Hematopoietic multipotent progenitor cell treated with erythropoietin and hydrocortisone succinate and interleukin-3 and kit ligand, for 8 days (in vitro differentiated cells): ENCODE measurements around the gene FAM53A.
A peak's percentile ranks its signal among the peaks of the same experiment; 100 is the strongest.
"Not testable (repeated sequence)": the region's sequence is repeated elsewhere in the genome, so short reads cannot be mapped to it uniquely, and the experiment has no call there.

Experiments
- DNase-seq: peaks from one replicate; pipeline ENCODE4 v3.0.0-alpha.2; 2015

The FAM53A gene

DNA sequence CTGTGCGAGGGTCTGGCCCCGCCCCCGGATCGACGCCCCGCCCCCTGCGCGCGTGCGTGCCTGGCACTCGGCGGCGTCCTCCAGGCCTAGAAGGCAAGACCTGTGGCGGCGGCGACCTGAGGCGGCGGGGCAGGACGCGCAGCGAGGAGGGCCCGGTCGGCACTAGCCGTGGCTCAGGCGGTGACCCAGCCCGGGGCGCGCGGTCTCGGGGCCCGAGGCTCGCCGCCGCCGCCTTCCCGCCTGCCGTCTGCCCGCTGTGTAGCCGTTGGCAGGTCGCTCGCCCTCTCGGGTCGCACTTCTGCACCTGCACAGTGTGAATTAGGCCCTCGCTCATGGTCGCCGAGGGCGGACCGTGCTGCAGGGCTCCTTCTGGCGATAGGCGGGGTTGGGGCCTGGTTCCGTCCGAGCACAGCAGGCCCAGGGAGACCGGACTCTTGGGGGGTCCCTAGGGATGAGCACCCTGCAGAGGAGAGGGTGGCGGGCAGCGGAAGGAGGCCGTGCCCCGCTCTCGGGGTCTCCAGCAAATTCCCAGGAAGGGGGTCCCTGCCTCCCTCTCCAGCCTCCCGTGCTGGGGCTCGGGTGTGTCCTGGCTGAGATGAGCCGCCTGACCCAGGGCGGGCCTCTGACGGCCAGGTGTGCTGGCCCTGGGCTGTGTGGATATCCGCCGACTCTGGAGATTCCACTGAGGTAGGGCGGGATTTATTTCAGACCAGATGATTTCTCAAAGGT is 557 bp upstream of the FAM53A start:
- no peak for DNase-seq

DNA sequence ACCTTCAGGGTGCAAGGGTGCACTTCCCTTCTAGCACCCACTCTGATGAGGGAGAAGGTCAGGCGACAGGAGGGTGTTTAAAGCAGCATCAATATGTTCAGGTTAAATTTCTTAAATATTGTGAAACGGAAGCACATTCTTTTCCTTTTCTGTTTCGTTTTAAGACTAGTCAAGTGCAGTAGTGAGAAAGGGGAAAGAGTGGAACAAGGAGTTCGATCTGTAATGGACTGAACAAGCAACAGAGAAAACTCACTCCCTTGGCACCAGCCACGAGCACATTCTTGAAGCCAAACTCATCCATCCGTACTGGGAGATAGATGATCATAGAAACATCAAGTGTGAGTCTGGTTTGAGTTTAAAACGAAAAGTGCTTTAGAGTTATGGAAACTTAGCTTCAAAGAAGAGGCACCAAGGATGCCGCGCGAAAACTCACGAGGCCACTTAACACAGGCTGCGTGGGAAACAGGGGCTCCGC is 815 bp downstream of the FAM53A start:
- peak; percentile 46 for DNase-seq

DNA sequence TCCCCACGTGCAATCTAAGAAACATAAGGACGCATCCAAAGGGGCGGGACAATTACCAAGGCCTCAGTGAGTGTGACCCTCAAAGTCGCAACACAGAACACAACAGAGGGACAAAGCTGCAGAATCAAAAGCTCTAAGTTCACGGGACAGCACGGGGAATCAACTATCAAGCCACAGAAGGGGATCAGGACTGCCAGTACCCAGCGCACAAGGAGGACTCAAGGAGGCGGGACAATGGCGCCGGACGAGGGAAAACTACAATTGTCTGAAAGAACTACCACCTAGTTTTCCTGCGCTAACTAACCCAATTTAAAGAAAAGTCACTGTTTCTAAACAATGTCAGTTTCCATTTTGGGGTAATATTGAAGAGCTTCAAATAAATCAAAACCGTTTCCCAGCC is 1.3 kb downstream of the FAM53A start:
- DNase-seq: no peak

DNA sequence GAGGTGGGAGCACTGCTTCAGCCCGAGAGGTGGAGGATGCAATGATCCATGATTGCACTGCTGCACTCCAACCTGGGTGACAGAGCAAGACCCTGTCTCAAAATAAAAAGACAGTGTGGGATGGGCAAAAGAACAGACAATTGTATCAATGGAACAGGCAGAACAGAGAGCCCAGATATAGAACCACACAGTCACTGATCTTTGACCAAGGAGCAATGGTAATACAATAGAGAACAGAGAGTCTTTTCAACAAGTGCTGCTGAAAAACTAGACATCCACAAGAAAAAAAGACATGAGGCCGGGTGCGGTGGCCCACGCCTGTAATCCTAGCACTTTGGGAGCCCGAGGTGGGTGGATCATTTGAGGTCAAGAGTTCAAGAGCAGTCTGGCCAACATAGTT is 5.9 kb downstream of the FAM53A start:
- DNase-seq: no peak

DNA sequence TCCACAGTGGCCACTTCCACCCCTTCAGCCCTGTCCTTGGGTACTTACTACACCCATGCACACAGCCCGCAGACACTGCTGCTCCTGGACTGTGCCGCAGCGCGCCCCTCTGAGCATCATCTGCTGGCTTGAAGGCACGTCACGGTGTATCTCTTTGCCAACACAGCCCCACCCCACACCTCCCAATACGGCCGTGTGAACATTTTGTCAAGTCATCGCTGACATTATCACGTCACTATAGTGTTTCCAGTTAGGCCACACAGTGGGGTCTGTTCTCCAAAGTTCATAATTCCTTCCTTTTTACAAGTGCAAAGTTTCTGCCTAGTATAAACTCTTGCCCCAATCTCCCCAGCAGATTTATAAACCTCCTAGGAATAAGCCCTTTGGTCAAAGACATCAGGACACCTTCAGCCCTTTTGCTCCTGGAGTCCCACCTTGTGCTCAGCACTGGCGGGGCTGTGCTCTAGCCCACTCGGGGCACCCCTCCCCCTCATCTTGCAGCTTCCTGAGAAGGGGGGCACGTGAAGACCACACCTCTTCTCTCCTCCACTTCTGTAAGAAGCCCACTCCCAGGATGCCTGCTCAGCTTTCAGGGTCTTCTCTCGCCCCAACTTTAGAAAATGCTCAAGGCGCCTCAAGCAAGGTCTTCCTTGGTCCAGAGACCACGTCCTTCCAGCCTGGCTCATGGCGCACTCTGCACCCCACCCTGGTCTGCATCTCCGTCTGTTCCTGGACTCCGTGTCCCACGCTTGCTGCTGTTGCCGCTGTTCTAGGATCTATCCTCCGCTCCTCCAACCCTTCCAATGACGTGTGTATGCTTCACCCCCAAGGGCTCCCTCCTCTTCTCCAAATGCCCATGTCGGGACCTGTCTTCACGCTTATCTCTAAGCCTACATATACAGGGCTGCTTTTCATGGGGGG is 7.2 kb downstream of the FAM53A start:
- DNase-seq: peak; percentile 84

DNA sequence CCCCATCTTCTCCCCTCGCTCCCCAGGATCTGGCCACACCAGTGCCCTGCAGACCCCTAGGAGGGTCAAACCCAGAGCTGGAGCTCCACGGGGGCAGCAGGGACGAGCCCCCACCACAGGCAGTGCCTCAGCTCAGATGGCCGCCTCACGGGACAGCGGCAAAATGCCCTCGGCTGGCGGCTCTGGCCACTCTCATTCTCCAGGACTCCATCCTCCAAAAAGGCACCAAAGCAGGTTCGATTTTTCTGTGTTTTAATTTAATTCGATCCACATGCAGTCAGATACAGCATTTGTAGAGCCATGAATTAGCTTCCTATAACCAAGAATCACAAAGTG is 8.3 kb downstream of the FAM53A start:
- no peak for DNase-seq

DNA sequence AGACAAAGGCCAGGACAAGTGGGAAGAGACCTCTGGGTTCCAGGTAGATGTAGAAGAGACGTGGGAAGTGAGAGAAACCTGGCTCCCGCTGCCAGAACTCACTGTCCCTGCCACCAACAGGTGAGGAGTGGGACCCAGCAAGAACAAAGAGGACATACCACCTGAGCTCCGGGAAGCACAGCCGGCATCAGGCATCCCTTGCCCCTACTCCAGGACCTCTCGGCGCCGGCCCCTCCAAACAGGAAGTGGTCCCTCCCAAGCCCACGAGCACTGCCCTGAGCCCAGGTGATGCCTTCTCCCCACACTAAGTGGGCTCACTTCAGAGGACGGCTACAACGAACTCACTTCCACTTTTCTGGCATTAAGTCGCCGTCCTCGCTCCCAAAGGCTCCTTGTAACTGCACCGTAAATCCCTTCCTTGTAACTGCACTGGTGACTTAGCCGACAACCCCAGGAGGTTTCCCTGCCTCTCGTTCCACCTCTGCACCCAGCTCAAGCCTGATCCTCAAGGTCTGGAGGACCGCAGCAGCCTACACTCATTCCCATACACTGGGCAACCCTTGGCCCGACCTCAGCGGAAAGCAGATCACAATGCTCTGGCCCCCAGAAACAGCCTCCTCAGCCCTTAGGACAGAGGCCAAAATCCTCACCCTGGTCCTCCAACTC is 8.8 kb downstream of the FAM53A start:
- DNase-seq: no peak

DNA sequence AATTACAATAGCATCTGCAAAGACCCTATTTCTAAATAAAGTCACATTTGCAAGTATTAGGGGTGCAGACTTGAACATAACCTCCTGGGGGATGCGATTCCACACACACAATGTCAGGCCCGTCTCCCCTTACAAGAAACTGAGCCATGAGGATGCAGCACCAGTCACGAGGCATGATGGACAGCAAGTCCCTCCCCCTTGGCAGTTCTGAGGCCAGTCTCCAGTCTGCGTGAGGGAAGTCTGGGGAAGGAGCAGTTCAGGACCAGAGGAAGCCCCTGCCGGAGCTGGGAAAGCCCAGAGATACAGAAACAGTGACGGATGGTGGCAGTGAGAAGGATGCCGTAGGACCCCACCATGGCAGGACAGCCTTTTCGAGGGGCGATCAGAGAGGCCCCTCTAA is 9.4 kb downstream of the FAM53A start:
- no peak for DNase-seq

DNA sequence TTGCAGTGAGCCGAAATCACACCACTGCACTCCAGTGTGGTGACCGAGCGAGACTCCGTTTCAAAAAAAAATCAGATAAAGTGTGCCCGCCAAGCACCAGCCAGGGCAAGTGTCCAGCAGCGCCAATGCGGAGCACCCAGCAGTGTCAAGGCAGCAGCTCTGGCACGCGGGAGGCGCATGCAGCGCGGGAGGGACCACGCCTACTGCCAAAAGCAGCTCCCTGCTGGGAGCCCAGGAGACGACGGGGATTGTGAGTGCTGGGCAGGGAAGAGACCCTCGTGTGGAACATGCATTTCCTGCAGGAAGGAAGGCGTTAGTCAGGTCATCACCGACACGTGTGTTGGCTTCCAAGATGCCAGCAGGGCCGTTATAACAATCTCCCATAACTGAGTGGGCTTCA is 10.4 kb downstream of the FAM53A start:
- no peak for DNase-seq

DNA sequence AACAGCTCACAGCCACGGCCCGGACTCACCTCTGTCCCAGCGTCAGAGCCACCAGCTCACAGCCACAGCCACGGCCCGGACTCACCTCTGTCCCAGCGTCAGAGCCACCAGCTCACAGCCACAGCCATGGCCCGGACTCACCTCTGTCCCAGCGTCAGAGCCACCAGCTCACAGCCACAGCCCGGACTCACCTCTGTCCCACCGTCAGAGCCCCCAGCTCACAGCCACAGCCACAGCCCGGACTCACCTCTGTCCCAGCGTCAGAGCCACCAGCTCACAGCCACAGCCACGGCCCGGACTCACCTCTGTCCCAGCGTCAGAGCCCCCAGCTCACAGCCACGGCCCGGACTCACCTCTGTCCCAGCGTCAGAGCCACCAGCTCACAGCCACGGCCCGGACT is 13.1 kb downstream of the FAM53A start:
- DNase-seq: not testable (repeated sequence)

DNA sequence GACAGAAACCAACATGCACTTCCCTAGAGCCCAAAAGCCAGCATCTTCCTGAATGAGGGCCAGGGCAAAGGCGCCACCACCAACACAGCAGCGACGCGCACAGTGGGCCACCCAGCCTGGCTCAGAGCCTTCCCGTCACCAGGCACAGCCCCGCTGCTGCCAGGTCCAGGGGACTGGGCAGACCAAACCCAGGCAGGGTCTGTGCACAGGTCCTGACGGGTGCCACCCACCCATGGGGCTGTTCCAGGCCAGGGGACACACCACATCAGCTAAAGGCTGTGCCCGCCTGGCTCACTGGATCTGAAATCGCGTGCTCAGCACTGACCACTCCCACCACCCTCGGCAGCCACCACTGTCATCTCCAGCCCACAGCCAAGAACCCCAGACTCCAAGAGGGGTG is 13.8 kb downstream of the FAM53A start:
- DNase-seq: no peak

DNA sequence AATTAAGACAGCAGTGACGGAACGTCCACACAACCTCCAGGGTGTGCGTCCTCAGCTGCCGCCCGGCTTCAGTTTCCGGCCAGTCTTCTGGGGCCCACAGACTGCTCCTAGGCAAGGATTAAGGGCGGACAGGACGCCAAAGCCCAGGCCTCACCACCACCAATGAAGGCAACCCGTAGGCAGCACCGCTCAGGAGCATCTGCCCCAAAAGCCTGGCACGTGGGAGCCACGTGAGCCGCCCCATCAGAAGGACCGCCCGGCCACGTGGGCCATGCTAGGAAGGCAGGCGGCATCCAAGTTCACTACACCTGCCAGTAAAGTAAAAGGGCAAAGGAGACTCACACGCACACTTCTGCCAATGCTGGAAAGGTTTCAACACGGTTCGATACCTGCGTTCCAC is 14.3 kb downstream of the FAM53A start:
- no peak for DNase-seq

DNA sequence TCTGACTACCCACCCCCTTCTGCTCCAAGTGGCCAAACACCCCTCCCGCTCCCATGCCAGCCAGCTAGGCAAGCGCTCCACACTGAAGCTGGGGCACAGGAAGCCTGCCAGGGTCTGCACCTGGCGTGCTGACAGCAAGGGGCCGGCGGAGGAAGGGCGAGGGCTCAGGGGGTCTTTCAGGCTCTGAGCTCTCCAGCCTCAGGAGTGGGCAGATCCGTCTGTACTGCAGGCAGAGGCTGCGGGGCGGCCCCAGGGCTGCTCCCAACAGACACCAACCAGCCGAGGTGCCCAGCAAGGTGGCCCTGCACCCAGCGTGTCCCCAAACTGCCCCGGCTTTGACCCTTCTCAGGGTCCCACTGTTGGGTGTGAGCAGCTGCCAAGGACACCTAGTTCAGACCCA is 14.8 kb downstream of the FAM53A start:
- DNase-seq: no peak

DNA sequence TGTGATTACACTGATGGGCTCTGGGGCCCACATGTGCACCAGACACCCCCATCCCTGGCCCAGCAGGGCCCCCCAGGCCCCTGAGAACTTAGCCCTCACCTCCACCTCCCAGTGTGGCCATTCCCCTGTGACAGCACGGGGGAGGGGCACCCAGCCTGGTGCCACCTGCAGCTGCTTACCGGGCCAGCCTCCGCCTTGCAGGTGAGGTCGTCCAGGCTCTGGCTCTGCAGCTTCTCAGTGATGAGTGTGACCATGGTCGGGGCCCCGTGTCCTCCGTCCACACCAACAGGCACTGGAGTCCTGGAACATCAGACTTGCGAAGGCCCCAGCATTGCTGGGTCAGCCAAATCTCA is 15.6 kb downstream of the FAM53A start:
- no peak for DNase-seq

DNA sequence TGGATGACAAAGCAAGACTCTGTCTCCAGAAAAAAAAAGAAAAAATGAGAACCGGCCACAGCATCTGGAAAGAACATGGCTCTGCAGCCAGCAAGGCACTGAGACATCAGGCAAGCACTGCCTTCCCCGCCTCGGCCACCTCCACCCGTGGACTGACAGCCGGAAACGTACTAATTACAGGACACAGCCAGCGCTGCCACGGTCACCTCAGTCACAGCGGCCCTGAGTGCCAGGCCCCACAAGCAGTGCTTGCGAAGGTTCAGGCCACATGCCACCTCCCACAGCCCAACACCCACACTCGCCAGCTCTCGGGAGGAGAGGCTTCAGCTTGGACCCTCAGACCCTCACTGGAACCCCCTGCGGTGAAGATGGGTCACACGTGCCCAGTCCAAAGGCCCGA is 16.8 kb downstream of the FAM53A start:
- no peak for DNase-seq

DNA sequence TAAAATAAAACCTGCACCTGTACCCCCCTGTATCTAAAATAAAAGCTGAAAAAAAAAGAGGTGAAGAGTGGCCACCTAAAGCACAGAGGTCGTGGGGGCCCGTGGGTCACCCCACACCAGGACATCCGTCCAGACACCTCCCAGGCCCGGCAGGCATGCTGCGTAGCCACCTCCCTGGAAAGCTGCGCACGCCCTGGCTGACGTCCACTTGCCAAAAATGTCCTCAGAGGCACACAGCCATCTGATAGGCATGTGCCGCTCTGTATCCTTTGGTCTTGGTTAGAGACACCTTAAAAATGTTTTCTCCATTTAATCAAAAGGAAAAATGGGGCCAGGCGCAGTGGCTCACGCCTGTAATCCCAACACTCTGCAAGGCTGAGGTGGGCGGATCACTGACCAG is 17.7 kb downstream of the FAM53A start:
- DNase-seq: no peak

DNA sequence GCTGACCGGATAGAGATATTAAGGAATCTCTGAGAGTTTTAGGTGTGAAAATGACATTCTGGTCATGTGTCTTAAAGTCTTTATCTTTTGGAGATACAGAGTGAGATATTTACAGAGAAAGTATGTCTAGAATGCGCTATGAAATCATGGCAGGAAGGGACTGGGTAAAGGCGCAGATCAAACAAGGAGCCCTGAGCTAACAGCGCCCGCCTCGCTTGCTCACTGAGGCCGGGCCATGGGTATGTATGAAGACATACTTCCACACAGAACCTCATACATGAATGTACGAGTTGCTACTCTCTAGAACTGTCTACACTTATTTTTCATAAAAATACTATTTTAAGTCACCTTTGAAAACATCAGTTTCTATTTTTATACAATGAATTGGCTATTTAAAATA is 20.0 kb downstream of the FAM53A start:
- no peak for DNase-seq

DNA sequence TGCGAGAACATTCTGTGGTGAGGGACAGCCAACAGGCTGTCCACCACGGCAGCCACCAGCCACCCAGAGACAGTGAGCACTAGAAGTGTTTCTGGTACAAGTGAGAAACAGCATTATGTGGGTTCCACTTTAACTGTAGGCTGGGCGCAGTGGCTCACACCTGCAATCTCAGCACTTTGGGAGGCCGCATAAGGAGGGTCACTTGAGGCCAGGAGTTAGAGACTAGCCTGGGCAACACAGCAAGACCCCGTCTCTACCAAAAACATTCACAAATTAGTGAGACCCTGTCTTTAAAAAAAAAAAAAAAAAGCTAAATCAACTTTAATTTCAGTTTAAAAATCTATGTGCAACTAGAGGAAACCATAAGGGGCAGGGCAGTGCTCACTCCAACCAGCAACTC is 20.6 kb downstream of the FAM53A start:
- no peak for DNase-seq

DNA sequence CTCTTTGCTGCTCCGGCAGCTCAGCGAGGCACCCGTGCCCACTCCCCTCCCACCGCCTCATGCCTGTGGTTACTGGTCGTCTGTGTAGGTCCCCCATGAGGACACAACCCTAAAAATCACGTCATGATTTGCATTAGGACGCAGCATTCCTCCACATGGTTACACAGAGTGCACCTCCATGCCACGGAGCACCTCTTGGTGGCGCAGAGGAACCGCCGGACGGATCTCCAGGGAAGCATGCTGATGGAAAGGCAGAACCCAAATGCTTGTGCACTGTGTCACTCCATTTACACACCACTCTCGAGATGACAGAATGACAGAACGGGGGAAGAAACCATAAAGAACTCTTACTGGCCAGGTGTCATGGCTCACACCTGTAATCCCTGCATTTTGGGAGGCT is 22.4 kb downstream of the FAM53A start:
- no peak for DNase-seq

DNA sequence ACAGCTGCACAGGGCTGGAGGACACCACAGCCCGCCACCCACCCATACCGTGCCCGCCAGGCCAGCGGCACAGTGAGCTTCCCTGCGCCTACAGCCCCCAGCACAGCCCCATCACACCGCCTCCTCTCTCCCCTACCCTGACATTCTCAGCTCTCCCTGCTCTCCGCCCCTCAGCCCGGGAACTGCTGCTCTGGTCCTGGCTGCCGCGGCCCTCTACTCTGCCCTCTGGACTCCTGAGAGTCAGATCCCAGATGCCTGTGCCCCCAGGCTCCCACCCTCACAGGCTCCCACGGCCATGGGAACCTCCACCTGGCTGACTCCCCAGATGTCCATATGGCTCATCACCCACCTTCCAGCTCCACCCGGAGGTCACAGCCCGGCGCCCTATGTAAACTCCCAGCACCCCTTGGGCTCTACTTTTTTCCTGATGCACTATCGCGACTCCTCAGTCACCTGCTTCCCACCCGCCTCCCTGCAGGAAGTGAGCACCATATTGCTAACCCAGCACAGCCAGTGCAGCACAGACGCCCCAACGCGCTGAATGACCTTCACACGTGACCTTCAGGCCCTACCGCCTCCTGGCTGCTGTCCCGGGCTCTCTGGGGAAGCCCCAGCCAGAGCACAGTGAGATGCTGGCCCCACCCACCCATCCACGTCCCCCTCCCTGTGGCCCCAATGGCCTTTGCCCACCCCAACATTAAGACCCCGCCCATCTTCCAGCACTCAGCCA is 23.0 kb downstream of the FAM53A start:
- no peak for DNase-seq

DNA sequence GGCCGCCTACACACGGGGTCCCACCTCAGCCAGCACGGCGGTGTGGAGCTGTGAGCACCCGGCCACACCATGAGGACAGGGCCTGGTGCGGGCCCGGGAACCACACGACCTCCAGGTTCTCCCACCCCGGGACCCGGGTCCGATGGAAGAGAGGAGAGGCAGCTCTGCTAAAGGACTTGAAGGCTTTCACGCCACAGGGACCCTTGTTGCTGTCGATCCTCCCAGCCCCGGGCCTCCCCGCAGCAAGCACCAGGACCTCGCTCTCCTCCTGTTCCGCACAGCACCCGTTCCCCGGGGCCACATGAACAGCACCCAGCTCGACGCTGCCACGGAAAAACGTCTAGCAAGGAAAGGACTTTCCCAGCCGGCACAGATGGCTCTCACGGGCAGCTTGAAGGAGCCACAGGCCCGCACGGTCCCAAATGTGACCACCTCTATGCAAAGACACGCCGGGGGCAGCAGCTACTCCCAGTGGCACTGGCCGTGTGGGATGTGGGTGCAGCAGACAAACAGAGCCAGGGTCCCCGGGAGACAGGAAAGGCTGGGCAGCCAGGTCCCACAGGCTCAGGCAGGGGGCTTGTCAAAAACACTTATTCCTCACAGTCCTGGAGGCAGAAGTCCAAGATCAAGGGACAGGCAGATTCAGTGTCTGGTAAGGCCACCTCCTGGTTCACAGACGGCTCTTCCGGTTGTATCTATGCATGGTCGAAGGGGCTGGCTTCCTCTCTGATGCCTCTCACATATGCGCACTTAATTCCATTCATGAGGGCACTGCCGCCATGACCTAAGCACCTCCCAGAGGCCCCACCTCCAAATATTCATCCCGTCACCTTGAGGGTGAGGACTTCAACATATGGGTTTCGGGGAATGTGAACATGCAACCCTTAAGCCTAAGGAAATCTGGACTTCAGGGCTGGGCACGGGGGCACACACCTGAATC is 24.7 kb downstream of the FAM53A start:
- no peak for DNase-seq

DNA sequence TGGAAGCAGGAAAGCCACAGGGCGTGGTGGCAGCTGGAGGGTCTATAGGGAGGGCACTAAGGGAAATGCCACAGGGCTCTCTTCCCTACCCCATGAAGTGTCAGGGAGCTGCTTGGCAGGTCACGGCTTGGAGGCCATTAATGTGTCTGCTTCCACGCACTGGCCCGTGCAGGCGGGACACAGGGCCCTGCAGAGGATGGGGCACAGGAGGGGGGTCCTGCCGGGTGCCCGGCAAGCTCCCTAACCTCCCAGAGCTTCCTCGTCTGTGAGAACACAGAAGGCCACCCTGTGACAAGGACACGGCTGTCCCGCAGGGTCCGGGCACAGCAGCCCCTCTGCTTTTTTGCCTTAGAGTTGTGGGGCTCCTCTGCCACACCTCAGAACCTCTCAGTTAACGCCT is 25.5 kb downstream of the FAM53A start:
- no peak for DNase-seq
